ENCODE measurements around the gene ZNF722.
"Not testable (repeated sequence)": the region's sequence is repeated elsewhere in the genome, so short reads cannot be mapped to it uniquely, and the experiment has no call there.

ZNF722 gene

GRCh38 chr7:63998549-63998948, at the start of gene ZNF722:
ZNF722 (plus strand) TSS chr7:63998849; CDS start chr7:63998962, 113 bp downstream.
- DNase-seq (ENCODE audit: extremely low spot score, insufficient read length, low read depth), result no peak
- FAIRE-seq, result no peak

DNA sequence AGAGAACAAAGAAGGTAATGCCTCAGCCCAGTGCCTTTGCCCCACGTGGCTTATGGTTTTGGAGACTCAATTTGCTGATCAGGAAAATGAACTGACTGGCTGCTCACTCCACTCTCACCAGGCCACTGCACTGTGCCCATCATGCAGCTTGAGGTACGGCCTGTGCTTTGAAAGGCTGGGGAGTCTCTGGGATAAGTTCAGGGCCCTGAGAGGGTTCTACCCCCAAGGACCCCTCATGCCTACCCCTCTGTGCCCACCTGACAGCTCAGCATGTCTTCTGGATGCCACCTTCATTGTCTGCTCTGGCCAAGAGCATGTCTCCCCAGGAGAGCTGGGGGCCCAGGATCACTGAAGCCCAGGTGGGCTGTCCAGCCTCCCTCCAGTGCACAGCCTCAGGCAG, 45.5 kb upstream of the ZNF722 start:
- DNase-seq (ENCODE audit: extremely low spot score, insufficient read length, low read depth), result no peak
- no peak for FAIRE-seq

- no peak for FAIRE-seq
- DNase-seq (ENCODE audit: extremely low spot score, insufficient read length, low read depth), result no peak
These were observed 30.0 kb upstream of the ZNF722 start for GRCh38 chr7:63968629-63969028.

- DNase-seq (ENCODE audit: extremely low spot score, insufficient read length, low read depth); FAIRE-seq: not testable (repeated sequence)
These were observed 16.8 kb downstream of the ZNF722 start for GRCh38 chr7:64015496-64015895.

- FAIRE-seq, result no peak
- no peak for DNase-seq (ENCODE audit: extremely low spot score, insufficient read length, low read depth)
These were observed 36.7 kb downstream of the ZNF722 start for GRCh38 chr7:64035388-64035787.

DNA sequence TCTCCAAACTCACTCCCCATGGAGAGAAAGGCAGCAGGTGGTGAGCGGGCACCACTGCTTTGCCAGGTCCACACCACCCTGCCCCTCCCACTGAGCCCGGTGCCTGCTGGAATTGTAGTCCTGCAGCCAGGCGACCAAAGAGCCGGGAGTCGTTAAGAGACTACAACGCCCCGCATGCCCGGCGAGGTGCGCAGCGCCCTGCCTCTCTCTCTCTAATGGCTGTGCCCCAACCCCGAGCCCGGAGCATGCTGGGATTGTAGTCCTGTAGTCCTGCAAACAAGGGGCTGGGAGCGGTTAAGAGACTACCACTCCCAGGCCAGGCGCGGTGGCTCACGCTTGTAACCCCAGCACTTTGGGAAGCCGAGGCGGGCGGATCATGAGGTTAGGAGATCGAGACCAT, 38.4 kb downstream of the ZNF722 start:
- no peak for DNase-seq (ENCODE audit: extremely low spot score, insufficient read length, low read depth)
- no peak for FAIRE-seq

GRCh38 chr7:64045301-64046040, 46.8 kb downstream of the ZNF722 start, which contains the start of gene ZNF727:
ZNF727 (plus strand) TSS chr7:64045434; CDS start chr7:64045622, 188 bp downstream.
- DNase-seq (ENCODE audit: extremely low spot score, insufficient read length, low read depth), result no peak
- FAIRE-seq, result no peak

- DNase-seq (ENCODE audit: extremely low spot score, insufficient read length, low read depth) (no peak), FAIRE-seq (no peak)
These were observed 47.4 kb downstream of the ZNF722 start for GRCh38 chr7:64046041-64046389.
